HUES48 (cell line): Measurements from ENCODE around the gene BICC1.

Experiments
- H3K27ac ChIP-seq: one replicate; pipeline ENCODE4 v1.7.0; 2013; ENCODE audit warnings: low read depth, low read length, inconsistent platforms
- H3K27me3 ChIP-seq: 2 replicates; pipeline ENCODE4 v1.6.1; 2013; ENCODE audit warnings: mild to moderate bottlenecking, low read length; ENCODE audit not compliant: control insufficient read depth, insufficient read depth
- H3K36me3 ChIP-seq: 2 replicates; pipeline ENCODE4 v1.6.1; 2013; ENCODE audit warnings: low read length; ENCODE audit not compliant: control insufficient read depth, insufficient read depth
- H3K4me1 ChIP-seq: 2 replicates; pipeline ENCODE4 v1.6.1; 2013; ENCODE audit warnings: mild to moderate bottlenecking, low read length; ENCODE audit not compliant: control insufficient read depth, insufficient read depth
- H3K4me3 ChIP-seq: 2 replicates; pipeline ENCODE4 v1.5.1; 2013; ENCODE audit warnings: mild to moderate bottlenecking, low read depth, low read length
- H3K9ac ChIP-seq: 2 replicates; pipeline ENCODE4 v1.6.1; 2013; ENCODE audit warnings: mild to moderate bottlenecking, low read depth, low read length, moderate library complexity
- H3K9me3 ChIP-seq: 2 replicates; pipeline ENCODE4 v1.6.1; 2013; ENCODE audit warnings: low read length; ENCODE audit not compliant: control insufficient read depth, insufficient read depth

The BICC1 gene

GRCh38 chr10:58806970-58807628 is 294.4 kb downstream of the BICC1 start:
- no peaks in the 10 kb centered on the region for H3K4me1 ChIP-seq
- no peaks in the 10 kb centered on the region for H3K27me3 ChIP-seq
- no peak overlapping the region for H3K9ac ChIP-seq
- H3K27ac ChIP-seq = no peak overlapping the region
- H3K4me3 ChIP-seq = no peak overlapping the region
- no peaks in the 10 kb centered on the region for H3K9me3 ChIP-seq
- no peaks in the 10 kb centered on the region for H3K36me3 ChIP-seq

- no peaks in the 10 kb centered on the region for H3K36me3 ChIP-seq
- H3K27me3 ChIP-seq = no peaks in the 10 kb centered on the region
- no peak overlapping the region for H3K9ac ChIP-seq
- H3K9me3 ChIP-seq = no peaks in the 10 kb centered on the region
- H3K27ac ChIP-seq = no peak overlapping the region
- no peak overlapping the region for H3K4me3 ChIP-seq
- no peaks in the 10 kb centered on the region for H3K4me1 ChIP-seq
These were observed 295.0 kb downstream of the BICC1 start for GRCh38 chr10:58807629-58808022.

GRCh38 chr10:58810751-58811150 is 298.1 kb downstream of the BICC1 start:
- no peaks in the 10 kb centered on the region for H3K4me1 ChIP-seq
- no peak overlapping the region for H3K9ac ChIP-seq
- H3K27me3 ChIP-seq = no peaks in the 10 kb centered on the region
- no peaks in the 10 kb centered on the region for H3K36me3 ChIP-seq
- H3K27ac ChIP-seq = no peak overlapping the region
- no peaks in the 10 kb centered on the region for H3K9me3 ChIP-seq
- H3K4me3 ChIP-seq = no peak overlapping the region

GRCh38 chr10:58813573-58813972 is 300.9 kb downstream of the BICC1 start:
- Histone ChIP-seq H3K9ac (no peak overlapping the region), H3K27ac (no peak overlapping the region), H3K4me1 (no peaks in the 10 kb centered on the region), H3K36me3 (no peaks in the 10 kb centered on the region), H3K27me3 (no peaks in the 10 kb centered on the region), H3K4me3 (no peak overlapping the region), H3K9me3 (no peaks in the 10 kb centered on the region)

GRCh38 chr10:58817201-58817846 is 304.7 kb downstream of the BICC1 start:
- no peaks in the 10 kb centered on the region for H3K4me1 ChIP-seq
- H3K9ac ChIP-seq = no peak overlapping the region
- H3K4me3 ChIP-seq = no peak overlapping the region
- no peaks in the 10 kb centered on the region for H3K9me3 ChIP-seq
- no peak overlapping the region for H3K27ac ChIP-seq
- no peaks in the 10 kb centered on the region for H3K36me3 ChIP-seq
- no peaks in the 10 kb centered on the region for H3K27me3 ChIP-seq

- Histone ChIP-seq H3K36me3 (no peaks in the 10 kb centered on the region), H3K9me3 (no peaks in the 10 kb centered on the region), H3K4me3 (no peak overlapping the region), H3K4me1 (no peaks in the 10 kb centered on the region), H3K27me3 (no peaks in the 10 kb centered on the region), H3K9ac (no peak overlapping the region), H3K27ac (no peak overlapping the region)
These were observed 306.2 kb downstream of the BICC1 start for GRCh38 chr10:58818900-58819299.

- H3K9ac ChIP-seq = no peak overlapping the region
- H3K27me3 ChIP-seq = no peaks in the 10 kb centered on the region
- no peaks in the 10 kb centered on the region for H3K4me1 ChIP-seq
- no peak overlapping the region for H3K4me3 ChIP-seq
- H3K27ac ChIP-seq = no peak overlapping the region
- H3K9me3 ChIP-seq = no peaks in the 10 kb centered on the region
- H3K36me3 ChIP-seq = no peaks in the 10 kb centered on the region
These were observed 307.7 kb downstream of the BICC1 start for GRCh38 chr10:58820386-58820785.

GRCh38 chr10:58820861-58821751 is 308.4 kb downstream of the BICC1 start:
- Histone ChIP-seq H3K4me1 (no peaks in the 10 kb centered on the region), H3K27ac (no peak overlapping the region), H3K9me3 (no peaks in the 10 kb centered on the region), H3K27me3 (no peaks in the 10 kb centered on the region), H3K36me3 (no peaks in the 10 kb centered on the region), H3K9ac (no peak overlapping the region), H3K4me3 (no peak overlapping the region)

GRCh38 chr10:58821752-58822056 is 309.0 kb downstream of the BICC1 start:
- H3K4me3 ChIP-seq = no peak overlapping the region

GRCh38 chr10:58823983-58824382 is 311.3 kb downstream of the BICC1 start:
- H3K27ac ChIP-seq = no peak overlapping the region
- H3K4me3 ChIP-seq = no peak overlapping the region
- no peak overlapping the region for H3K9ac ChIP-seq
- H3K4me1 ChIP-seq = no peaks in the 10 kb centered on the region
- no peaks in the 10 kb centered on the region for H3K27me3 ChIP-seq
- H3K36me3 ChIP-seq = no peaks in the 10 kb centered on the region
- H3K9me3 ChIP-seq = no peaks in the 10 kb centered on the region

More at GRCh38 chr10:58821752-58822056, 309.0 kb downstream of the BICC1 start:
- Histone ChIP-seq H3K9ac (no peak overlapping the region), H3K4me1 (no peaks in the 10 kb centered on the region), H3K27ac (no peak overlapping the region), H3K36me3 (no peaks in the 10 kb centered on the region), H3K27me3 (no peaks in the 10 kb centered on the region), H3K9me3 (no peaks in the 10 kb centered on the region)

GRCh38 chr10:58824396-58824795 is 311.7 kb downstream of the BICC1 start:
- H3K27ac ChIP-seq = no peak overlapping the region
- no peaks in the 10 kb centered on the region for H3K9me3 ChIP-seq
- no peaks in the 10 kb centered on the region for H3K36me3 ChIP-seq
- H3K4me3 ChIP-seq = no peak overlapping the region
- no peaks in the 10 kb centered on the region for H3K4me1 ChIP-seq
- no peak overlapping the region for H3K9ac ChIP-seq
- no peaks in the 10 kb centered on the region for H3K27me3 ChIP-seq
